DOHH2 (cell line): ENCODE results near the gene ESPL1.

Source experiments
- CTCF ChIP-seq: fragments of 200-600 bp; sonication (generic); IDR thresholded peaks from one replicate; pipeline ENCODE4 v1.5.1; 2014; ENCODE audit warnings: antibody characterized with exemption, mild to moderate bottlenecking, low read depth, low read length; ENCODE audit not compliant: poor library complexity, severe bottlenecking
- EZH2phosphoT487 ChIP-seq: fragments of 200-600 bp; sonication (generic); IDR thresholded peaks from 2 replicates; pipeline ENCODE4 v1.6.1; 2017; ENCODE audit warnings: borderline replicate concordance, mild to moderate bottlenecking, antibody characterized with exemption, low read length, moderate library complexity, mixed read lengths

- TF ChIP-seq CTCF (no peak), EZH2phosphoT487 (no peak)
Observed at GRCh38 chr12:53234271-53234914, 33.7 kb upstream of the ESPL1 start.
